SHP77 (cell line): ENCODE results near the gene DMAC2L.
"Not testable (repeated sequence)": the region's sequence is repeated elsewhere in the genome, so short reads cannot be mapped to it uniquely, and the experiment has no call there.

ENCODE experiments used
- DNase-seq, 2 experiments: peaks; one replicate each; lab custom pipeline; 2025; lab: John Stamatoyannopoulos, UW

Gene DMAC2L

DNA sequence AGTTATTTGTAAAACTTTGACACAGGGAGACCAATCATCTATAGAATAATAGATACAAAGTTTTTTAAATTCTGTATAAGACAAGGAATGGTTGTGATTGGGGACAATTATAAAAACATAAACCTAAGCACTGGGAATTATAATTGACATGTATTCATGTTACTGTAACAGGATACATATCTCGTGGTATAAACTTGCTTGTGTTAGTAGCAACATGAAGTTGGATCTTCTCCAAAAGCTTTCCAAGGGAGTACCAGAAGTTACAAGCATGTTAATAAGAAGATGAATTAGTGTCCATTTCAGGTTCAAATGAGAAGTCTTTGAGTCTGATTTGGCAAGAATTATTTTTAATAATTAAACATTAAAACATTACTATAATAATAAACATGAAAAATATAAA lies 42.4 kb downstream of the DMAC2L start:
- no peak for DNase-seq

DNA sequence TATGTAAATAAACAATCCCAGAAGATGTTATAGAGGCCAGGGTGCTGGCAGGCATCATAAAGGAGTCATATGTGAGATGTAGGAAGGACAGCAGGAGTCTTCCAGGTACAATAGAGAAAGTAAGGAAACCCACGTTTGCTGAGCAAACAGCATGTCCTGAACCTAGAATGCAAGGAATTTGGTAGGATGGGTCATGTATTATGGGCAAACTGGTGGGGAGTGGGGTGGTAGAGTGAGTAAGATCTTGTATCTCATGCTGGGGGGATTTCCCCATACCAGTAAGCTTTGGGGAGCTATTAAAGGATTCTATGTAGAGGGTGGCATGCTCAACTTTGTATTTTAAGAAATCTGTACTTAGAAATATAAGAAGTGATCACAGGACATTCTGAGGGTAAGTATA lies 43.6 kb downstream of the DMAC2L start:
- no peak for DNase-seq

DNA sequence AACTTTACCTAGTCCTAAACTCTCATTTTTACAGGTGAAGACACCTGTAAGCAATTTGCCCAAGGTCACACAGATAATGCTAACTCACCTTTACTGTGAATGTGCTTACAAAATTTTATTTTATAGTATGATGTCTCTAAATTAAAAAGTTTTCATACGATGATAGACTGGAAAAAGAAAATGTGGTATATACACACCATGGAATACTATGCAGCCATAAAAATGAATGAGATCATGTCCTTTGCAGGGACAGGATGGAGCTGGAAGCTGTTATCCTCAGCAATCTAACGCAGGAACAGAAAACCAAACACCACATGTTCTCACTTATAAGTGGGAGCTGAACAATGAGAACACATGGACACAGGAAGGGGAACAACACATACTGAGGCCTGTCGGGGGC lies 44.2 kb downstream of the DMAC2L start:
- not testable (repeated sequence) for DNase-seq

- DNase-seq: no peak
Measured at GRCh38 chr14:50357124-50357523, 45.0 kb downstream of the DMAC2L start.

GRCh38 chr14:50357753-50358395 lies 45.8 kb downstream of the DMAC2L start:
- DNase-seq: no peak

- DNase-seq: no peak
Measured at GRCh38 chr14:50359631-50360030, 47.5 kb downstream of the DMAC2L start.

GRCh38 chr14:50360093-50360492 lies 48.0 kb downstream of the DMAC2L start:
- DNase-seq: no peak

DNA sequence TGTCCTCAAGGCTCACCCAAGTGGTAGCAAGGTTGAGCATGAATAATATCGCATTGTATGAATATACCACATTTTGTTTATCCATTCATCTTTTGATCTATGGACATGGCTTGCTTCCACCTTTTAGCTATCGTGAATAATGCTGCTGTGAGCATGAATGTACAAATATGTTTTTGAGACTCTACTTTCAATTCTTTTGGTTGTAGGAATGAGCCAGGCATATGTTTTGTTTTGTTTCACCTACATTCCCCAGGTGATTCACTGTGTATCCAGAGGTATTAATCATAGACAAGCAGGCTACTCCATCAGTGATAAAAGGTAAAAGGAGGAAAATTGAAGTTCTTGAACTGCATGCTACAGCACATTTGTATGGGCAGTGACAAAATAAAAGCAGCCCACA lies 48.7 kb downstream of the DMAC2L start:
- no peak for DNase-seq

DNA sequence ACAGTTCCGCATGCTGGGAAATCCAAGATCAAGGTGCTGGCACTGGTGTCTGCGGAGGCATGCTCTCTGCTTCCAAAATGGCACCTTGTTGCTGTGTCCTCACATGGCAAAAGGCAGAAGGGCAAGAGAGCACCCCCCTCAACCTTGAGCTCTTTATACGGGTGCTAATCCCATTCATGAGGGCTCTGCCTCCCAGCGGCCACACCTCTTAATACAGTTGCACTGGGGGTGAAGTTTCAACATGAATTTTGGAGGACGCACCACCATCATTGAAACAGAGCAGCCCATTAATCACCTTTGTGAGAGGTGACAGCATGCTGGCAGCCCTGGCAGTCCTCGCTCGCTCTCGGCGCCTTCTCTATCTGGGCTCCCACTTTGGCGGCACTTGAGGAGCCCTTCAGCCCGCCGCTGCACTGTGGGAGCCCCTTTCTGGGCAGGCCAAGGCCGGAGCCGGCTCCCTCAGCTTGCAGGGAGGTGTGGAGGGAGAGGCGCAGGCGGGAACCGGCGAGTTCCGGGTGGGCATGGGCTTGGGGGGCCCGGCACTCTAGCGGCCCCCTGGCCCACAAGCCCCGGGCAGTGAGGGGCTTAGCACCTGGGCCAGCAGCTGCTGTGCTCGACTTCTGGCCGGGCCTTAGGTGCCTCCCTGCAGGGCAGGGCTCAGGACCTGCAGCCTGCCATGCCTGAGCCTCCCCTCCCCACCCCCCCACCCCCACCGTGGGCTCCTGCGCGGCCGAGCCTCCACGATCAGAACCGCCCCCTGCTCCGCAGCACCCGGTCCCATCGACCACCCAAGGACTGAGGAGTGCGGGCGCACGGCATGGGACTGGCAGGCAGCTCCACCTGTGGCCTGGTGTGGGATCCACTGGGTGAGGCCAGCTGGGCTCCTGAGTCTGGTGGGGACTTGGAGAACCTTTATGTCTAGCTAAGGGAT lies 49.6 kb downstream of the DMAC2L start:
- DNase-seq: not testable (repeated sequence)

DNA sequence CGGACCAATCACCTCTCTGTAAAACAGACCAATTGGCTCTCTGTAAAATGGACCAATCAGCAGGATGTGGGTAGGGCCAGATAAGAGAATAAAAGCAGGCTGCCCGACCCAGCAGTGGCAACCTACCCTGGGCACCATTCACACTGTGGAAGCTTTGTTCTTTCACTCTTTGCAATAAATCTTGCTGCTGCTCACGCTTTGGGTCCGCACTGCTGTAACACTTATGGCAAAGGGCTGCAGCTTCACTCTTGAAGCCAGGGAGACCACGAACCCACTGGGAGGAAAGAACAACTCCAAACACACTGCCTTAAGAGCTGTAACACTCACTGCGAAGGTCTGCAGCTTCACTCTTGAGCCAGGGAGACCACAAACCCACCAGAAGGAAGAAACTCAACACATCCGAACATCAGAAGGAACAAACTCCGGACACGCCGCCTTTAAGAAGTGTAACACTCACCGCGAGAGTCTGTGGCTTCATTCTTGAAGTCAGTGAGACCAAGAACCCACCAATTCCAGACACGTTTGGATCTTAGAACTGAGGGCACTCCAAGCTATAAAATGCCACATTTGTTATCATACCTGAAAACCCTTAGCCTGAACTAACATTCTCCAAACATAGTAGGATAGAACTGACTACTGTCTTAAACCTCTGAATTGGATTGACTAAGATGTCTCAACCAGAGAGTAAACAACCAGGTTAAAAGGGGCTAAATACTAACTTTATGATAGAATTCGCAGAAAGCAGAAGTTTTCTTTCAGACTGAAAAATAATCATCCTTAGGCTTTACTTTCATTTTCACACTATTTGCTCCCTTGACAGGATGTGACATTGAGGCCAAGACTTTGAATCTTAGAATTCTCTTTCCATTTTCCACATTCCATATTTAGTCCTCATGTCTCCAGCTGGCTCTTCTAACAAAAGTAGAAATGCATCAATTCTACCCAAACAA lies 50.9 kb downstream of the DMAC2L start:
- DNase-seq: no peak

- DNase-seq: no peak
Measured at GRCh38 chr14:50363714-50364111, 51.6 kb downstream of the DMAC2L start.

GRCh38 chr14:50364792-50365191 lies 52.7 kb downstream of the DMAC2L start:
- DNase-seq: no peak

DNA sequence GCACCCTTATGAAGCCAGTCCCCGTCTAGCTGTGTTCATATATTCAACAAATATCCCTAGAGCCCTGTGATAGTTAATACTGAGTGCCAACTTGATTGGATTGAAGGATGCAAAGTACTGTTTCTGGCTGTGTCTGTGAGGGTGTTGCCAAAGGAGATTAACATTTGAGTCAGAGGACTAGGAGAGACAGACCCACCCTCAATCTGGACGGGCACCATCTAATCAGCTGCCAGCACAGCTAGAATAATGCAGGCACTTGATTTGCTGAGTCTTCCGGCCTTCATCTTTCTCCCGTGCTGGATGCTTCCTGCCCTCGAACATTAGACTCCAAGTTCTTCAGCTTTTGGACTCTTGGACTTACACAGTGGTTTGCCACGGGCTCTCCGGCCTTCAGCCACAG lies 53.4 kb downstream of the DMAC2L start:
- DNase-seq: not testable (repeated sequence)

DNA sequence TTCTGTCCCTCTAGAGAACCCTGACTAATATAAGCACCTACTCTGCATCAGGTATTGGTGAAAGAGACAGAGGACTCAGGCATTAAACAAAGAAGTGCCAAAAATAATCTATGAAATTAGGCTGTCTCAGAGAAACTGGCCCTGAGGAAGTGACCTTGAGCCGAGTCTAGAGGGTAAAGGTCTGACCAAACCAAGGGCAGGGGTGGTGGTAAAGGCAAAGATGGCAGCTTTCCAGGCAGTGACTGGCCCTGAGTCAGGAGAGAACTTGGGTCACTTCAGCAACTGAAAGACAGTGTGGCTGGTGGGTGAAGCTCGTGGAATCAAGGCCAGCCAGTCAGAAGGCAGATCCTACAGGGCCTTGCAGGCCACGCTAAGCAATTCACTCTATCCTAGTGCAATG lies 54.0 kb downstream of the DMAC2L start:
- DNase-seq: no peak

GRCh38 chr14:50366589-50366988 lies 54.5 kb downstream of the DMAC2L start:
- no peak for DNase-seq

- no peak for DNase-seq
Measured at GRCh38 chr14:50371546-50371945, 59.4 kb downstream of the DMAC2L start.

DNA sequence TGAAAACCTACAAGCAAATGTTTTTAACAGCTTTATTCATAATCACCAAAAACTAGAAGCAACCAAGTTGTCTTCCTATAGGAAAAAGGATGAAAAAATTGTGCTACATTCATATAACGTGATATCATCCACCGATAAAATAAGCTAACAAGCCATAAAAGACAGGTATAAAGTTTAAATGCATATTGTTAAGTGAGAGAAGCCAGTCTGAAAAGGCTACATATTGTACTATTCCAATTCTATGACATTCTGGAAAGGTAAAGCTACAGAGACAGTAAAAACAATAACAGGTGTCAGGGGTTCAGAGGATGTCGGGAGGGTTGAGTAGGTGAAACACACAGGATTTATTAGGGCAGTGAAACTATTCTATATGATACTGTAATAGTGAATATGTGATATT lies 61.8 kb downstream of the DMAC2L start:
- DNase-seq: no peak

DNA sequence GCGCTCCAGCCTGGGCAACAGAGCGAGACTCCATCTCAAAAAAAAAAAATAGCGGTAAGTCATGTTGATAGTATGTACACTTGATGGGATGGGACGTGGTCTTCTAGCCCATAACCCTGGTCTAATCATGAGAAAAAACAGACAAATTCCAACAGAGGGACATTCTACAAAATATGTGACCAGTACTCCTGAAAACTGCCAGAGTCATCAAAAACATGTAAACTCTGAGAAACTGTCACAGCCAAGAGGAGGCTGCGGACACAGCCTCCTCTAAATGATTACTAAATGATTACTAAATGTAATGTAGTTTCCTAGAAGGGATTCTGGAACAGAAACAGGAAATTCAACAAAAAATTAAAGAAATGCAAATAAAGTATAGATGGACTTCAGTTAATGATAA lies 63.6 kb downstream of the DMAC2L start:
- no peak for DNase-seq
